ENCODE measurements around the gene NCOR1. TPM values are rescaled to one million over a fixed set of nuclear protein-coding genes. Genes with fewer than 3 reads are reported as not detected.
"Not testable (repeated sequence)": the region's sequence is repeated elsewhere in the genome, so short reads cannot be mapped to it uniquely, and the experiment has no call there.

Gene NCOR1
- total RNA-seq, 1 donor from 2014 or later = 165 TPM

- no peaks in the 10 kb centered on the region for H3K27me3 Mint-ChIP-seq
- H3K36me3 Mint-ChIP-seq (ENCODE audit: insufficient read depth) = peaks cover 30% of the 10 kb centered on the region
- no peaks in the 10 kb centered on the region for H3K4me1 Mint-ChIP-seq (ENCODE audit: low read depth)
- no peak overlapping the region for H3K27ac Mint-ChIP-seq
- H3K9me3 Mint-ChIP-seq (ENCODE audit: low read depth) = no peaks in the 10 kb centered on the region
- H3K4me3 Mint-ChIP-seq (ENCODE audit: low read depth) = no peak overlapping the region
- no peak for DNase-seq (ENCODE audit: low spot score, unreplicated experiment)
- TF ChIP-seq CTCF (IDR thresholded peaks at IDR 0.05; ENCODE audit: unreplicated experiment) = no peak
Observed at GRCh38 chr17:16122697-16123434, 92.5 kb downstream of the NCOR1 start.

DNA sequence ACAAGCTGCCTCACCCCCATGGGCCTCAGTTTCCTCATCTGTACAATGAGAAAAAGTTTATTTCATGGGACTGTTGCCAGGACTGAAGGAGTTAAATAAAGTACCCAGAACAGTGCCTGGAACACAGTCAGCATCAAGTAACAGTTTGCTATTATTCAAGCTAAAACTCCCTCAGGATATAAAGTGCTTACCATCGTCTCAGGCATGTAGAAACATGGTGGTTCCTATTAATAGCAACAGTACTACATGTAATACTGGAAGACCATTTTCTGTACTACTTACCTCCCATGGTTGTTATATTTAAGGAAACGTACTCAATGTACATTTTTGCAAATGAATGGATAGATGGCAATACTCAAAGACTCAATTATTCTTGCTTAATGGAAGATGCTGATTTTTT lies 93.4 kb downstream of the NCOR1 start:
- no peaks in the 10 kb centered on the region for H3K4me1 Mint-ChIP-seq (ENCODE audit: low read depth)
- peaks cover 3% of the 10 kb centered on the region for H3K9me3 Mint-ChIP-seq (ENCODE audit: low read depth)
- no peak overlapping the region for H3K27ac Mint-ChIP-seq
- H3K36me3 Mint-ChIP-seq (ENCODE audit: insufficient read depth) = peaks cover 38% of the 10 kb centered on the region
- H3K27me3 Mint-ChIP-seq = no peaks in the 10 kb centered on the region
- no peak for TF ChIP-seq CTCF (IDR thresholded peaks at IDR 0.05; ENCODE audit: unreplicated experiment)
- DNase-seq (ENCODE audit: low spot score, unreplicated experiment) = no peak
- H3K4me3 Mint-ChIP-seq (ENCODE audit: low read depth) = no peak overlapping the region

- Mint-ChIP-seq H3K4me3 (ENCODE audit: low read depth) (no peak overlapping the region), H3K27ac (no peak overlapping the region), H3K9me3 (ENCODE audit: low read depth) (peaks cover 8% of the 10 kb centered on the region), H3K27me3 (no peaks in the 10 kb centered on the region), H3K36me3 (ENCODE audit: insufficient read depth) (peaks cover 47% of the 10 kb centered on the region), H3K4me1 (ENCODE audit: low read depth) (no peaks in the 10 kb centered on the region)
- no peak for DNase-seq (ENCODE audit: low spot score, unreplicated experiment)
- no peak for TF ChIP-seq CTCF (IDR thresholded peaks at IDR 0.05; ENCODE audit: unreplicated experiment)
Observed at GRCh38 chr17:16120937-16121336, 94.4 kb downstream of the NCOR1 start.

DNA sequence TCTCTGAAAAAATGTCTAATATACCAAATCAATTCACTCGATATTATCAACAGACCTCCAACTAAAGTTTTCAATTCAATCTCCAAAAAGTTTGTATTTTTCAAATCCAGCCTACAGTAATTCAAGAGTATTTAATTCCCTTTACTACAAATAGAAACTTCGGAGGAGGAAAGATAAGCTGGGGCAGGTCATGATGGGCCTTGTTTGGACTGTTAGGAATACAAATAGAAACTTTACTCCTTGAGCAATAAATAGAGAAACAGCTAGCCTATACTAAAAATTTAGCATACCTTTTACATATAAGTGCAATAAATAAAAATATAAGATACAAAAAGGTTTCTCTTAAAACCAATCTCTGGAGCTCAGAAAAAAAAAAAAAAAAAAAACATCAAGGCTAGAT lies 98.2 kb downstream of the NCOR1 start:
- H3K27me3 Mint-ChIP-seq = no peaks in the 10 kb centered on the region
- H3K9me3 Mint-ChIP-seq (ENCODE audit: low read depth) = peaks cover 24% of the 10 kb centered on the region
- H3K36me3 Mint-ChIP-seq (ENCODE audit: insufficient read depth) = peaks cover 68% of the 10 kb centered on the region
- no peak overlapping the region for H3K27ac Mint-ChIP-seq
- H3K4me3 Mint-ChIP-seq (ENCODE audit: low read depth) = no peak overlapping the region
- no peak for DNase-seq (ENCODE audit: low spot score, unreplicated experiment)
- H3K4me1 Mint-ChIP-seq (ENCODE audit: low read depth) = no peaks in the 10 kb centered on the region
- TF ChIP-seq CTCF (IDR thresholded peaks at IDR 0.05; ENCODE audit: unreplicated experiment) = no peak

- Mint-ChIP-seq H3K36me3 (ENCODE audit: insufficient read depth) (peaks cover 67% of the 10 kb centered on the region), H3K9me3 (ENCODE audit: low read depth) (peaks cover 24% of the 10 kb centered on the region)
- H3K4me1 Mint-ChIP-seq (ENCODE audit: low read depth); DNase-seq (ENCODE audit: low spot score, unreplicated experiment); H3K27me3 Mint-ChIP-seq; H3K27ac Mint-ChIP-seq; H3K4me3 Mint-ChIP-seq (ENCODE audit: low read depth): not testable (repeated sequence)
Observed at GRCh38 chr17:16115077-16115698, 100.1 kb downstream of the NCOR1 start.

DNA sequence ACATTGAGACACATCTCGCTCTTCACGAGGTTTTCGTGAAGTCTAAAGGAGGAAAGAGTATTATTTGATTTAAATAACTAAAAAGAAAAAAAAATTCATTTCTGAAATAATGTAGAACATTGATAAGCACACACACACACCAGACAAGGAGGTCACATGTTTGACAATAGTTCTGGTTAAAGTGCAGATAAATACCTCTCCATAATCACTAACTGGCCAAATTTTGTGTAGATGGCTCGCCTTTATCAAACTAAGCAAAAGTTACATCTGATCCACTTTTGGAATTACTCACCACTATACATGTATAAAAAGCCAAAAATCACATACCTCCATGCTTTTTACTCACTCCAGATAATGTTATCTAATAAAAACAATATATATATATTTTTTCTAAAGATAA lies 106.5 kb downstream of the NCOR1 start:
- Mint-ChIP-seq H3K27me3 (no peaks in the 10 kb centered on the region), H3K4me3 (ENCODE audit: low read depth) (no peak overlapping the region), H3K36me3 (ENCODE audit: insufficient read depth) (peaks cover 31% of the 10 kb centered on the region), H3K4me1 (ENCODE audit: low read depth) (peaks cover 1% of the 10 kb centered on the region), H3K27ac (no peak overlapping the region), H3K9me3 (ENCODE audit: low read depth) (peaks cover 2% of the 10 kb centered on the region)
- DNase-seq (ENCODE audit: low spot score, unreplicated experiment) = no peak
- no peak for TF ChIP-seq CTCF (IDR thresholded peaks at IDR 0.05; ENCODE audit: unreplicated experiment)
